Kidney tubule cell (primary cell): ENCODE results near the gene TEX22.

Source experiments
- DNase-seq: peaks from one replicate; pipeline ENCODE4 v3.0.0-alpha.2; 2018; ENCODE audit warnings: low spot score

TEX22 gene

GRCh38 chr14:105366386-105367074 is 31.8 kb upstream of the TEX22 start:
- no peak for DNase-seq

- DNase-seq, result no peak
These were observed 31.0 kb upstream of the TEX22 start for GRCh38 chr14:105367116-105368031.

DNA sequence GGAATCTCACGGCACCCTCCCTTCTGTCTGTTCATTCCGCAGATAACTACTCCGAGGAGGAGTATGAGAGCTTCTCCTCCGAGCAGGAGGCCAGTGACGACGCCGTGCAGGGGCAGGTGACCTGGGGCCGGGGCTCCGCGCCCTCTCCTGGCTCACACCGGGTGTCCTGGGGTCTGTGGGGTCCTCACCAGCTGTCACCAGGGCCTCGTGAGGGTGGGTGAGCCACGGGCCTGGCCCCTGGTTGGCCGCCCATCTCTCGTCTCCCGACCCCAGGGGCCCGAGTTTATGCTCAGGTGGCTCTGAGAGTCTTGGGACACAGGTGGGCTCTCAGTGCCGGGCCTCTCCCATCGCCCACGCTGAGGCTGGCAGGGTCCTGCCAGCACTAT is 30.3 kb upstream of the TEX22 start:
- DNase-seq, result no peak

GRCh38 chr14:105368426-105368825 is 29.9 kb upstream of the TEX22 start:
- DNase-seq, result no peak

DNA sequence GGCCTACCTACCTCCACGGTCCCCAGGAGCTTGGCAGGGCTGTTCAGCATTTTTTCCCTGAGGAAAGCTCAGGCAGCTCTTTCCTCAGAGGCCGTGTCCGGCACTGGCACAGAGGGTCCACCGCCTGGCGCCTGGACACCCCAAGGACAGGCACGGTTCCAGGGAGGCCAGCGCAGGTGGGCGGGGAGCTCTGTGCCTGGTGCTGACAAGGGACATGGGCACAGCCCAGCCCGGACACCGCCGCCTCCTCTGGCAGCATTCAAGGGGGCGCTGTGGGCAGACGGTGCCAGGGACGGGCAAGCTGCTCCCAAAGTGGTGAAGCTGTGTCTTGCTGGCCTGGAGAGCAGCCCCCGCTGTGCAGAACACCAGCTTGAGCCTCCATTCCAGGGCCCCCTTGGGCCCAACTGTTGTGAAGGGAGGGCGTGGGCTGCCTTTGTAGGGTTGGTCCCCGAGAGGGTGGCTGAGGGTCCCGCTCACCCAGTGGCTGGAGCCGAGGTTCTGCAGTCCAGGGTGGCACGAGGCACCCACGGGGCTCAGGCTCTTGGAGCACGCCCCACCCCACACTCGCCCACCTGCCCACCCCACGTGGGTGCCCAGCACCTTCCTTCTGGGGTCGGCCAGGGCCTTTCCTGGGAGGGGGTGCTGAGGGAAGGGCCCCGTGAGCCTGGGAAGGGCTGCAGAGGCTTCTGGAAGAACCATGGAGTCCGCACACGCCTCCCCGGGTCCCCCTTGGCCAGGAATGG is 29.3 kb upstream of the TEX22 start:
- no peak for DNase-seq

GRCh38 chr14:105369653-105370040 is 28.7 kb upstream of the TEX22 start:
- no peak for DNase-seq

- DNase-seq, result no peak
These were observed 23.9 kb upstream of the TEX22 start for GRCh38 chr14:105374389-105374788.

- no peak for DNase-seq
These were observed 22.7 kb upstream of the TEX22 start for GRCh38 chr14:105375635-105376057.

DNA sequence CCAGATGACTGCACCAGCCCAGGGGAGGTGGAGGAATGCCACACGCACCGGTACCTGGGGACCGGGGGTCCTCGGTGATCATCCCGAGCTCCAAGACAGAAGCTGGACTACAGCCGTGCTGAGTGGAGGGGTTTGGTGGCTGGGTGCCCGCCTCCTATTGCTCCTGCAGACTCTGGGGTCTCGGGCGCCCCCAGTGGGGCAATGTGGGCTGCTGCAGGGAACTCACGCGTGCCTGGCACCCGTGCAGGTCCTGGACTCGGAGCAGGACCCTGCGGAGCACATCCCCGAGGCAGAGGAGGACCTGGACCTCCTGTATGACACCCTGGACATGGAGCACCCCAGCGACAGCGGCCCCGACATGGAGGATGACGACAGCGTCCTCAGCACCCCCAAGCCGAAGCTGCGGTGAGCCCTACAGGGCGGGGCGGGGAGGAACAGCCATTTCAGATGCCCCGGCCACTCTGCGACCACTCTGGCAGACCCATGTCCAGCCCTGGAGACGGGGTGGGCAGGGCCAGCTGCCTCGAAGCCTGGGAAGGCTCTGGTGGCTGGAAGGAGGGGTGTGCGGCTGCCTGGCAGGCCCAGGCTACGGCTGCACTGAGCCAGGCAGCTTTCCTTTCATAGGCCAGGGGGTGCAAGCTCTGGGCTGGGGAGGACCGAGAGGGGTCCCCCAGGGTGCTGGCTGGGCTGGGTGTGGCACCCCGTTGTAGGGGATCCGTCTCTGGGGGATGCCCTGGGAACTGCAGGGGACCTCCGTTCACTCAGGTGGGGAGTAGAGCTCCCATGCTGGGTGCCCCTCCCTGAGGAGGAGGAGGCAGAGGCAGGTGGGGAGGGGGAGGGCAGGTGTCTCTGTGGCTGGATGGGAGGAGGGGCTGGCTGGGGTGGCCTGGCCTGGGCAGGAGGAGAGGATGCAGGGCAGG is 21.6 kb upstream of the TEX22 start:
- DNase-seq, result no peak

- DNase-seq, result no peak
These were observed 20.7 kb upstream of the TEX22 start for GRCh38 chr14:105377555-105378182.

GRCh38 chr14:105378199-105378598 is 20.1 kb upstream of the TEX22 start:
- no peak for DNase-seq

DNA sequence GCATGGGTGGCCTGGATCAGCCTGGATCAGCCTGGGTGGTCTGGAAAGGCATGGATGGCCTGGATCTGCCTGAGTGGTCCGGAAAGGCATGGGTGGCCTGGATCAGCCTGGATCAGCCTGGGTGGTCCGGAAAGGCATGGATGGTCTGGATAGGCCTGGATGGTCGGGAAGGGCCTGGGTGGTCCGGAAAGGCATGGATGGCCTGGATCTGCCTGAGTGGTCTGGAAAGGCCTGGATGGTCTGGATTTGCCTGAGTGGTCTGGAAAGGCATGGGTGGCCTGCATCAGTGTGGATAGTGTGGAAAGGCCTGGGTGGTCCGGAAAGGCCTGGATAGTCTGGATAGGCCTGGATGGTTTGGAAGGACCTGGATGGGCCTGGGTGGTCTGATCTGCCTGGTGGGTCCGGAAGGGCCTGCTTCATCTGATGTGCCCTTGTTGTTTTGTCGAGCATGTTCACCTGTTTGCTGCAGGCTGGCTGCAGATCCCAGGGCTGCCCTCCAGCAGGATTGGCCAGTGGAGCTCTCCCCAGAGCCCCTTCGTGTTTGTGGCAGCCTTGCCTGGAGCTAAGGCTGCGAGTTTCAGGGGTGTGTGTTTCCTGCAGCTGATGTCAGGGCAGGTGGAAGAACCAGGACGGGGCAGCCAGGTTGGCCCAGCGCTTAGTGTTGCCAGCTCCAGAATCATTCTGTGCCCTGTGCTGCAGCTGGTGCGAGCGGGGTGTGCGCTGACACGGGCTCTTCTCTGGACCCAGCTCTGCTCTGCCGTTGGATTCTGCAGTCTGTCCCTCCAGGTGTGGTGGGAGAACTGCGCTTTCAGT is 19.3 kb upstream of the TEX22 start:
- DNase-seq, result no peak

DNA sequence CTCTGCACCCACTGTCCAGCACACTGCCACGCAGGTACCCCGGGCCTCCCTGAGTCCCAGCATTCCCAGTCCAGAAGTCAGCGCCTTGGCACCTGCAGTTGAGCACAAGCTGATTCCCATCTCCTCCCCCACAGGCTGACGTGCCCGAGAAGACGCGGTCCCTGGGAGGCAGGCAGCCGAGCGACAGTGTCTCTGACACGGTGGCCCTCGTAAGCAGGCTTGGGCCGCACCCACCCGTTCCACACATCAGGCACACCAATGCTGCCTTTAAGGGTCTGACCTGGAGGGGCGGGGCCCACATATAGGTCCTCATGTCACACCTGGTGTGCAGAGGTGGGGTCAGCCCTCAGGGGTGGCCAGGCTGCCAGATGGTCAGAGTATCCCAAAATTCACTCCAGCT is 18.4 kb upstream of the TEX22 start:
- no peak for DNase-seq

DNA sequence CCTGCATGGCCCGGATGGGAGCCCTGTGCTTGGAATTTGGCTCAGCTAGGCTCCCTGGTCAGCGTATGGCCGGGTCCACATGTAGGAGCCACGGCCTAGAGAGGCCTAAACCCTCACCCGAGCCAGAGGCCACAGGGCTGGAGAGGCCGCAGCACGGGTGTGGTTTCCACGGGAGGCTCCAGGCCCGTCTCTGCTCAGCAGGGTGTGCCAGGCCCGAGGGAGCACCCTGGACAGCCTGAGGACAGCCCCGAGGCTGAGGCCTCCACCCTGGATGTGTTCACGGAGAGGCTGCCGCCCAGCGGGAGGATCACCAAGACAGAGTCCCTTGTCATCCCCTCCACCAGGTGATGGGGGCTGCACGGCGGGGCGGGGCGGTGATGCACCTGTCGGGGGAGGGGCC is 17.6 kb upstream of the TEX22 start:
- DNase-seq, result no peak

- DNase-seq, result no peak
These were observed 16.6 kb upstream of the TEX22 start for GRCh38 chr14:105381446-105382342.

GRCh38 chr14:105382343-105383082 is 15.8 kb upstream of the TEX22 start:
- no peak for DNase-seq

GRCh38 chr14:105383083-105383730 is 15.1 kb upstream of the TEX22 start:
- no peak for DNase-seq

- DNase-seq, result no peak
These were observed 14.2 kb upstream of the TEX22 start for GRCh38 chr14:105384041-105384557.
